Astrocyte (in vitro differentiated cells and primary cell): ENCODE data around the gene HECTD3. TPM values are rescaled to one million over a fixed set of nuclear protein-coding genes. Genes with fewer than 3 reads are reported as not detected.

Source experiments
- DNase-seq: peaks from one replicate; pipeline ENCODE4 v3.0.0-alpha.2; 2010; ENCODE audit warnings: low read depth
- FAIRE-seq: peaks from 2 replicates; lab custom pipeline; 2011; peaks lifted over from hg19 to GRCh38; lab: Jason Lieb, UNC
- H2AFZ ChIP-seq: 2 replicates; pipeline ENCODE4 v1.6.0; 2012; ENCODE audit warnings: low read depth, low read length, inconsistent platforms
- H3K27ac ChIP-seq: 2 replicates; pipeline ENCODE4 v1.5.1; 2011; ENCODE audit warnings: low read depth, low read length, inconsistent platforms
- H3K27me3 ChIP-seq: 2 replicates; pipeline ENCODE4 v1.6.0; 2011; ENCODE audit warnings: low read length, inconsistent platforms; ENCODE audit not compliant: insufficient read depth
- H3K36me3 ChIP-seq: 2 replicates; pipeline ENCODE4 v1.5.1; 2011; ENCODE audit warnings: low read length, inconsistent platforms; ENCODE audit not compliant: insufficient read depth
- H3K4me1 ChIP-seq: 2 replicates; pipeline ENCODE4 v1.5.1; 2011; ENCODE audit warnings: low read length, inconsistent platforms; ENCODE audit not compliant: insufficient read depth
- H3K4me2 ChIP-seq: 2 replicates; pipeline ENCODE4 v1.6.0; 2012; ENCODE audit warnings: low read length, inconsistent platforms
- H3K4me3 ChIP-seq: 2 replicates; pipeline ENCODE4 v1.5.1; 2011; ENCODE audit warnings: low read depth, mild to moderate bottlenecking, low read length, inconsistent platforms; ENCODE audit not compliant: insufficient read depth
- H3K79me2 ChIP-seq: 2 replicates; pipeline ENCODE4 v1.6.0; 2012; ENCODE audit warnings: mild to moderate bottlenecking, low read length, inconsistent platforms; ENCODE audit not compliant: insufficient read depth
- H3K9ac ChIP-seq: 2 replicates; pipeline ENCODE4 v1.6.0; 2012; ENCODE audit warnings: mild to moderate bottlenecking, low read length, inconsistent platforms
- H3K9me3 ChIP-seq: 2 replicates; pipeline ENCODE4 v1.5.1; 2012; ENCODE audit warnings: low read depth, mild to moderate bottlenecking, low read length, inconsistent platforms; ENCODE audit not compliant: insufficient read depth
- H4K20me1 ChIP-seq: 2 replicates; pipeline ENCODE4 v1.6.0; 2012; ENCODE audit warnings: low read length, inconsistent platforms; ENCODE audit not compliant: insufficient read depth
- H3K27ac Mint-ChIP-seq: one replicate; pipeline ENCODE4 v1.8.0; 2021; ENCODE audit warnings: mild to moderate bottlenecking, mixed read lengths; ENCODE audit not compliant: unreplicated experiment
- H3K27me3 Mint-ChIP-seq: one replicate; pipeline ENCODE4 v1.8.0; 2021; ENCODE audit warnings: low read depth, mixed read lengths; ENCODE audit not compliant: unreplicated experiment
- H3K36me3 Mint-ChIP-seq: one replicate; pipeline ENCODE4 v1.8.0; 2021; ENCODE audit warnings: low read depth, mixed read lengths; ENCODE audit not compliant: unreplicated experiment
- H3K4me1 Mint-ChIP-seq: one replicate; pipeline ENCODE4 v1.8.0; 2021; ENCODE audit warnings: low read depth, mixed read lengths; ENCODE audit not compliant: unreplicated experiment
- H3K4me3 Mint-ChIP-seq: one replicate; pipeline ENCODE4 v1.8.0; 2021; ENCODE audit warnings: mild to moderate bottlenecking, moderate library complexity, mixed read lengths; ENCODE audit not compliant: unreplicated experiment
- H3K9me3 Mint-ChIP-seq: one replicate; pipeline ENCODE4 v1.8.0; 2021; ENCODE audit warnings: mild to moderate bottlenecking, mixed read lengths; ENCODE audit not compliant: unreplicated experiment
- EZH2 ChIP-seq: IDR thresholded peaks from 2 replicates; pipeline ENCODE4 v1.6.1; 2012; ENCODE audit warnings: mild to moderate bottlenecking, low read length, inconsistent platforms; ENCODE audit not compliant: insufficient read depth
- total RNA-seq: library from RNA; stranded (reverse); gene quantifications from 2 replicates; pipeline ENCODE4 v1.2.1, GENCODE V29; 2021
- TF ChIP-seq, protein P1 (sequence below): IDR thresholded peaks from 2 replicates; pipeline ENCODE4 v1.5.1; 2011; ENCODE audit warnings: low read depth, mild to moderate bottlenecking, inconsistent platforms, low read length, moderate library complexity; ENCODE audit not compliant: insufficient read depth

Gene HECTD3
- total RNA-seq, 1 donor from 2014 or later, result 33.2 TPM

DNA sequence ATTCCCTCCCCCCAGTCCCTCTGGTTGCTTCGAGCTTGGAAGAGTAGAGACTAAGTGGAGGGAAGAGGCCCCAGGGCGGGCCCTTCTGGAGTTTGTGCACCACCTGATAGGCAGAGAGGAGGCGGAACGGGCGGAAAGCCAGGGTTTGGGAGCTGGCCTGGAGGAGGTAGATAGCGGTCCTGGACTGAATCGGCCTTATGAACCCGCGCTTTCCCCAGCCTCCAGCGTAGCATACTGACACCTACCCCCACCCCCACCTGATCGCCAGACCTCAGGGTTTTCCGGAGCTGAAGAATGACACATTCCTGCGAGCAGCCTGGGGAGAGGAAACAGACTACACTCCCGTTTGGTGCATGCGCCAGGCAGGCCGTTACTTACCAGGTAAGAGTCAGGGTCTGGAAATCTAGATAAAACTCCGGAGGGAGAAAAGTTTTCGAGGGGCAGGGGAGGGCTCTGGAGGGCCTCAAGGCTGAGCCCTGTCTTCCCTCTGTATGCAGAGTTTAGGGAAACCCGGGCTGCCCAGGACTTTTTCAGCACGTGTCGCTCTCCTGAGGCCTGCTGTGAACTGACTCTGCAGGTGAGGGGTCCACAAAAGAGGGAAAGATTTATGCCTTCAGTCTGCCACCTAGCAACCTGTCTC is 1.6 kb upstream of the HECTD3 start:
- peaks cover 35% of the 10 kb centered on the region for H4K20me1 ChIP-seq
- H3K36me3 Mint-ChIP-seq, result peaks cover 12% of the 10 kb centered on the region
- peak overlapping the region; percentile 84 for H3K4me3 Mint-ChIP-seq
- peak; percentile 54 for DNase-seq
- peak overlapping the region; percentile 92 for H2AFZ ChIP-seq
- no peaks in the 10 kb centered on the region for H3K27me3 ChIP-seq
- no peaks in the 10 kb centered on the region for H3K27me3 Mint-ChIP-seq
- H3K27ac ChIP-seq, result peak overlapping the region; percentile 55
- no peaks in the 10 kb centered on the region for H3K9me3 ChIP-seq
- FAIRE-seq, result no peak
- H3K79me2 ChIP-seq, result peaks cover 50% of the 10 kb centered on the region
- TF ChIP-seq, protein P1, sequence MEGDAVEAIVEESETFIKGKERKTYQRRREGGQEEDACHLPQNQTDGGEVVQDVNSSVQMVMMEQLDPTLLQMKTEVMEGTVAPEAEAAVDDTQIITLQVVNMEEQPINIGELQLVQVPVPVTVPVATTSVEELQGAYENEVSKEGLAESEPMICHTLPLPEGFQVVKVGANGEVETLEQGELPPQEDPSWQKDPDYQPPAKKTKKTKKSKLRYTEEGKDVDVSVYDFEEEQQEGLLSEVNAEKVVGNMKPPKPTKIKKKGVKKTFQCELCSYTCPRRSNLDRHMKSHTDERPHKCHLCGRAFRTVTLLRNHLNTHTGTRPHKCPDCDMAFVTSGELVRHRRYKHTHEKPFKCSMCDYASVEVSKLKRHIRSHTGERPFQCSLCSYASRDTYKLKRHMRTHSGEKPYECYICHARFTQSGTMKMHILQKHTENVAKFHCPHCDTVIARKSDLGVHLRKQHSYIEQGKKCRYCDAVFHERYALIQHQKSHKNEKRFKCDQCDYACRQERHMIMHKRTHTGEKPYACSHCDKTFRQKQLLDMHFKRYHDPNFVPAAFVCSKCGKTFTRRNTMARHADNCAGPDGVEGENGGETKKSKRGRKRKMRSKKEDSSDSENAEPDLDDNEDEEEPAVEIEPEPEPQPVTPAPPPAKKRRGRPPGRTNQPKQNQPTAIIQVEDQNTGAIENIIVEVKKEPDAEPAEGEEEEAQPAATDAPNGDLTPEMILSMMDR, result no peak
- TF ChIP-seq EZH2, result no peak
- peaks cover 25% of the 10 kb centered on the region for H3K36me3 ChIP-seq
- peak overlapping the region; percentile 70 for H3K4me3 ChIP-seq
- peak overlapping the region; percentile 83 for H3K9ac ChIP-seq
- peaks cover 18% of the 10 kb centered on the region for H3K4me1 Mint-ChIP-seq
- peaks cover 2% of the 10 kb centered on the region for H3K9me3 Mint-ChIP-seq
- H3K27ac Mint-ChIP-seq, result peak overlapping the region; percentile 88
- peak overlapping the region; percentile 96 for H3K4me2 ChIP-seq
- peaks cover 26% of the 10 kb centered on the region for H3K4me1 ChIP-seq

- Histone ChIP-seq H3K9me3 (no peaks in the 10 kb centered on the region), H3K27me3 (no peaks in the 10 kb centered on the region), H3K9ac (peak within 1 kb of the TSS; percentile 83), H3K4me1 (peaks cover 26% of the 10 kb centered on the region), H3K4me2 (peak within 1 kb of the TSS; percentile 96), H2AFZ (peak within 1 kb of the TSS; percentile 92), H3K36me3 (peaks cover 29% of the 10 kb centered on the region), H3K27ac (peak within 1 kb of the TSS; percentile 55), H3K79me2 (peaks cover 50% of the 10 kb centered on the region), H4K20me1 (peaks cover 35% of the 10 kb centered on the region), H3K4me3 (peak within 1 kb of the TSS; percentile 70)
- DNase-seq (peak; percentile 88), FAIRE-seq (peak; percentile 69)
- no peaks in the 10 kb centered on the region for H3K27me3 Mint-ChIP-seq
- H3K4me1 Mint-ChIP-seq, result peaks cover 18% of the 10 kb centered on the region
- peak within 1 kb of the TSS; percentile 88 for H3K27ac Mint-ChIP-seq
- no peak for TF ChIP-seq EZH2
- TF ChIP-seq, protein P1, result no peak
- H3K4me3 Mint-ChIP-seq, result peak within 1 kb of the TSS; percentile 84
- H3K36me3 Mint-ChIP-seq, result peaks cover 12% of the 10 kb centered on the region
- H3K9me3 Mint-ChIP-seq, result peaks cover 2% of the 10 kb centered on the region
Measured at GRCh38 chr1:45011837-45012638, 914 bp upstream of the HECTD3 start, which contains the start of gene UROD. Gene UROD, plus strand, starts transcription at chr1:45012254. Its CDS starts 12 bp downstream, at chr1:45012266.
